GM19025 (cell line): ENCODE data around the gene EXOC7.

Experiments used
- ATAC-seq: cut with Tn5 transposase; IDR thresholded peaks from one replicate; pipeline ENCODE4 v1.9.1; 2021; ENCODE audit warnings: mild to moderate bottlenecking, low read depth, moderate library complexity; ENCODE audit not compliant: unreplicated experiment

Gene EXOC7

DNA sequence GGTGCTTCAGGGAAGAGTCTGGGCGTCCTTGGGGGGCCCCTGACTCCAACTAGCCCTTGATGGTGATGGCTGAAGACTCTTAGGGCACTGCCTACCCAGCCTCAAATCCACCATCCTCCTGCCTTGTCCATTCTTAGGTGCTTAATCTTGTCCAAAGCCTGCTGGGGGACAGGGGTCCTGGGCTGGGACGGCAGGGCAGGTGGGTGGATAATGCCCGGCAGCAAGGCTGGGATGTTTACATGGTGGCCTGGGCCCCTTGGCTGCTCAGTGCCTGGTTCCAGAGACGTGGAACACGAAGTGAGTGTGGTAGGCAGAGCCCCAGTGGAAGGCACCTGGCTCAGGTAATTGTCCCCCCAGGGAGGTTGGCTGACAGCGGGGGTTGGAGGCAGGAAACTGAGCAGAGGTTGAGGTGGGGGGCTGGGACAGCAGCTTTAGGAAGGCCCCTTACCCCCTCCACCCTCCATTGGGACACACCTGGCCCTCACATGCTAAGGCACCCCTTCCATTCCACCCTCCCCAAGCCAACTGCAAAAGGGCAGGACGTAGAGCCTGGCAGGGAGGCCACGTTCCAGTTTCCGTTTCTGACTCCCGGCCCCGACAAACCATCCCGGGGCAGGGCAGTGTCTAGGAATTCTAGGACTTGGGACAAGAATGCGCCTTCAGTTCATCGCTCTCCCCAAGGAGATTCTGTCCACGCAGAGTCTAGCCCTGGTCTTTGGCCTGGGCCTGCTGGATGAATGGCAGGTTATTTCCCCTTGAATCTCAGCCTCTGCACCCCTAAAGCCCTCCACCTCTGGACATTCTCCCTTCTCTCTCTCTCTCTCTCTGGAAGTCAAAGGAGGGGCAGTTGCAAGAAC, 35.5 kb upstream of the EXOC7 start:
- ATAC-seq, result no peak

DNA sequence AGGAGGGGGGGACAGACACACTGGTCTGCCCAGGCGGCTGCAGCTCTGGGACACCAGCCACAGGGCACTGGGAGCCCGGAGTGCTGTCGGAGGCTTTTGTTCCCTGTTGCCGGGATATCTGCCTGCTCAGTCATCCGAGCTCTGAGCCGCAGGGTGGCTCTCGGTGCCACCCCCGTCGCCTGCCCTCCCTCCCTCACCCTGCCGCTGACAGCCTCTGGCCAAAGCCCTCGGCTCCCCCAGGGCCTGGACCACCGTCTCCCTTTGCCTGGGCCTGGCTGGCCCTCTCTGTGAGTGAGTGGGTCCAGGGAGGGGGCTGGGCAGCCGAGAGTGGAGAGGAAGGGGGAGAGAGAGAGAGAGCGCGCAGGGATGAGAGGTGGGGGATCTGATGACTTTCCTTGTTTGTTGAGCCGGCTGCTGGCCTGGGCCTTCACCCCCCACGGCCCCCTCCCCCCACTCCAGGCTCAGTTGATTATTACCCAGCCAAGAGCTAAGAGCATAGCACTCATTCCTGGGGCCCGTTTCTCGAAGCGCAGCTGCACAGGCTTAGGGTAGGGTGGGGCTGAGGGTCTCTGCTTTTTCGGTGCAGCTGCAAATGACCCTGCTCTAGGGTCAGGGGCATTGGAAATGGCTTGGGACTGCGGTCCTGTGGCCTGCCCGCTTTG, 34.8 kb upstream of the EXOC7 start:
- ATAC-seq, result no peak

DNA sequence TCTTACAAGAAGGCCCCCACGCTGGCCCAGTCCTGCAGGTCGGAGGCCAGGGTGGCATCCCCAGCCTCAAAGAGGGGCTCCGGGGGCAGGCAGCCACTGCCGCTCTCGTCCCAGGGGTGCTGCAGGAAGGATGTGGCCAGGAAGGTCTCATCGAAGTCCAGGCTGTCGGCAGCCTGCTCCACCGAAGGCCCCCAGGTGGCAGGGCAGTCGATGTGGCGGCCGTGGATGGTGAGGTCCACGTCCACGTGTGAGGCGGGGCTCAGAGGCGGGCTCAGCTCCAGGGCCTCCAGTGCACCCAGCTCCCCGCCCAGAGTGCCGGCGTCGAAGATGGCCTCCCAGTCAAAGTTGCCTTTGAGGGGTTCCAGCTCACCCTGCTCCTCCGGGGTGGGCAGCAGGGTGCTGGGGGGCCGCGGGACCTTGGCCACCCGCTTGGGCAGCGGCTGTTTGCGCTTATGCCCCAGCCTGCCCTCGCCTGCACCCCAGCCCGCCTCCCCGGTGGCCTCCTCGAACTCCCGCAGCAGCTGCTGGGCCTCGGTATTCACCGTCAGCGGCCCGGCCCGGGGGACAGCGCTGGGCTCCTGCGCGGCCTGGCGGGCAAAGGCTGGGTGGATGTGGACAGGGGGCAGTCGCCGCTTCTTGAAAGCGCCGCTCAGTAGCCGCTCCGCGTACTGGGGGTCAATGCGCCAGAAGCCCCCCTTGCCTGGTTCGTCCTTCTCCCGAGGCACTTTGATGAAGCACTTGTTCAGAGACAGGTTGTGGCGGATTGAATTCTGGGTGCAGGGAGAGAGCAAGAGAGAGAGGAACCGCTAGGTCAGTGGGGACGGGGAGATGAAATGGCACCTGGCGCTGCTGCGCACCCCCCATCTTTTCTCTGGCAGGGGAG, 34.0 kb upstream of the EXOC7 start:
- no peak for ATAC-seq

DNA sequence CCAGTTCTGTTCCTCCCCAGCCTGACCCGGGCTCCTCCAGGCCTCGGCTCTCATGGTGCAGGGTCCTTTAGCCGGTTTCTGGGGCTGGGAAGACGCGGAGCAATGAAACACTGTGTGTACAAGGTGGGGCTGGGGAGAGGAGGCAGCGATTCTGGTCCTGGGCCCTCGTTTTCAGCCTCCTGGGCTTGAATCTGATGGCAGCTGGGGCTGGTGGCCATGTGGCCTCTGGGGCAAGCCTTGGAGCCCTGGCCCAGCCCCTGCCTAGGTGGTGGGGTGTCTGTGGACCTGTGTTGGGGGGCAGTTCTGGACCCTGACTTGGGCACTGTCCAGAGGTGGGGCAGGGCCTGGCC, 33.4 kb upstream of the EXOC7 start:
- no peak for ATAC-seq

DNA sequence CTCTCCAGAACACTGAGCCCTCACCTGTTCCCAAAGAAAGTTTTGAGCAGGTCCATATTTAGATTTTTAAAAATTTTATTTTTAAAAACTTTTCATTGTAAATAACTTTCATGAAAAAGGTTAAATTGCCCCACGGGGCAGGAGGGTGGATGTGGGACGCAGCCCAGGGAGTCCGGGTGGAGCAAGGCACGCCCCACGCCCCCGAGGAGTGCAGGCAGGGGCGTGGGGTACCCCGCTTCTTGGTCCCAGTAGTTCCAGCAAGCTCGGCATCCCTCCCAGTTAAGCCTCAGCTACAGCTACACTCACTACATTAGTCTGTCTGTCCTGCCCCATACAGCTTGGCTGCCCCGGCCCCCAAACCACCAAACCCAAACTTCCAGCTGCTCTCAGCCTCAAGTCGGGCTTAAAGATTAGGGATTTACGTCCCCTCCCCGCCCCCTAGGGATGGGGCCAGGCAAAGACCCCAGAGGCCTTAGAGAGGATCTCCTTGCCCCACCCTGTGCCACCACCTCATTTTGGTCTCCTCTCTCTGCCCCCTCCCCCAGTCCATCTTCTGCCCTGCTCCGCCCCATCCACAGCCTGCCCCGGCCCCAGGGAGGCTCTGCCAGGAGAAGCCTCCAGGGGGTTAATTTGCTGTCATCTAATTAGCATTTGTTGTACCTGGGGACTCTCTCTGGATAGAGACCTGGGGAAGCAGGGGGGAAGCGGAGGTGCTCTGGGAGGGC, 32.9 kb upstream of the EXOC7 start:
- no peak for ATAC-seq

DNA sequence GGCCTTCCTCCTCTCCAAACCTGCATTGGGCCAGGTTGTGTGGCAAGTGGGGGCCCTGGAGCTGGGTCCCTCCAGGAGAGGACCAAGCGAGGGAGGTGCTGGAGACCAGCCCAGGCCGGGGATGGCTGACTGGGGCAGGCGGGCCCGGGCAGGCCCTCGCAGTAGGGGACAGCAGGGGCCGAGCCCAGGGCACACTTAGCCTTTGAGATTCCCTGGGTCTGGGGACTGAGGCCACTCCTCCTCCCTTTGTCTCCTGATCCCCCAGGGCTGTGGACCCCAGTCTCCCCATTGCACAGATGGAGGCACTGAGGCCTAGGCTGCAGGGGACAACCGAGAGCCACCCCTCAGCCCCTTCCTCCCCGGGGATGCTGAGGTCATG, 32.2 kb upstream of the EXOC7 start:
- no peak for ATAC-seq

DNA sequence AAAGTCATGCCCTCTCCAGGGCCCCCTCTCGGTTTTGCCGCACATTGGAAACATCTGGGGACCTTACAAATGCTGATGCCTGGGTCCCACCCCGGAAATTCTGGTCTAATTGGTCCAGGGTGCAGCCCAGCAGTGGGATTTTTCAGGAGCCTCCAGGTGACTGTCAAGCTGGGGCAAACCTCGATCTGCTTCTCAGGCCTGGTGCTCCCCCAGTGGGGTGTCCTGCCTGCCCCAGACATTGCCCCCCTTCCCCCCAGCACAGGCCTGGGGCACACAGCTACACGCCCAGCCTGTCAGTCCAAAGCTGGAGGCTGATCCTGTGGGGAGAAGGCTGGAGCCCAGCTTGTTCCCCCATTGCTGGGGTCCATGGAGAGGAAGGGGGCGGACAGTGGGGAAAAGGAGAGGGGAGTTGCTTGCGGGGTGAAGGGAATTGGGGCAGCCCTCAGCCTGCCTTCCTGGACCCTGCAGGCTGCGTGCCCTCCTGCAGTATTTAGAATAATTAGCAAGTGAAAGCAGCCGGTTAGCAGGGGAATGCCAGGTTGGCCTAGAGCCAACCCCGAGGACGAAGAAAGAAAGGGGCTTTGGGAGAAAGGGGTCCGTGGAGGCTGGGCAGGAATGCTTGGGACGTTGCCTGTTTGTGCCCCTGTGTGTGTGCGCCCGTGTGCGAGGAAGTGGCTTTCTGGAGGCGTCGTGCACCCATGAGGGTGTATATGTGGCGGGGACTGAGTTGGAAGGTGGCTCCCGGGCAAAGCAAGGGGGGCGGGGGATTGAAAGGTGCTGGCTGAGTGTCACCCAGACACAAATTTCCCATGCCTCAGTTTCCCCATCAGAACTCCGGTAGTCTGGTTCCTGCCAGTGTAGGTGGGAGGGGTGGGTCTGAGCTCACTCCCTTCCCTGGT, 31.6 kb upstream of the EXOC7 start:
- ATAC-seq, result no peak

DNA sequence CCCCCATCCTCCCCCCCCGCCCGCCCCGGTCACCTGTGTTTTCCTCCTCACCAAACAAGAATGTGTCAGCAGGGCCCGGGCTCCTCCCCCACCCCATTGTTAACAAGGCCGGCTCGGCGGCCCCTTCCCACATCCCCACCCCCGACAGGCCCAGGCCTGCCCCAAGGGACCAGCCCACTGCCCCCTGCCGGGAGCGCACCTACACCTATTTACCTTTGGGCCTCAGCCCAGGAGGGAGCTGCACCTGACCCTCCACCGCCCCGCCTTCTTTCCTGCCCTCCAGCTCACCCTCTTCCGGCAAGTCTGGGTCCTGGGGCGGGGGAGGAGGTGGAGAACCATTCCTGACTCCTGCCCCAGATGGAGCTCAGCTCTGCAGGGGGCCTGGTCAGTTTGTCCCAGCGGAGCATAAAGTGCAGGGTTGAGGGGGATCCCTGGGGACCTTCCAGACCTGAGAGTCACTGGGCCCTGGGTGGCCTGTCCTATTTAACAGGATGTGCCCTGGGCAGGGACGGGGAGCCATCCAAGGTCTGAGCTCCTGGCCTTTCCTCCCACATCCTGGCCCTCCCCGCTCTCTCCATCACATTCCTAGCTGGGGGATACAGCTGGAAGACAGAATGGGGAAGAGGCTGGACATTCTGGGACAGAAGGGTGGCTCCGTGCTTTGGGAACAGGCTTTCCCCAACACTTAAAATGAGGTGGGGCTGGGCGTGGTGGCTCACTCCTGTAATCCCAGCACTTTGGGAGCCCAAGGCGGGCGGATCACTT, 29.2 kb upstream of the EXOC7 start:
- no peak for ATAC-seq

DNA sequence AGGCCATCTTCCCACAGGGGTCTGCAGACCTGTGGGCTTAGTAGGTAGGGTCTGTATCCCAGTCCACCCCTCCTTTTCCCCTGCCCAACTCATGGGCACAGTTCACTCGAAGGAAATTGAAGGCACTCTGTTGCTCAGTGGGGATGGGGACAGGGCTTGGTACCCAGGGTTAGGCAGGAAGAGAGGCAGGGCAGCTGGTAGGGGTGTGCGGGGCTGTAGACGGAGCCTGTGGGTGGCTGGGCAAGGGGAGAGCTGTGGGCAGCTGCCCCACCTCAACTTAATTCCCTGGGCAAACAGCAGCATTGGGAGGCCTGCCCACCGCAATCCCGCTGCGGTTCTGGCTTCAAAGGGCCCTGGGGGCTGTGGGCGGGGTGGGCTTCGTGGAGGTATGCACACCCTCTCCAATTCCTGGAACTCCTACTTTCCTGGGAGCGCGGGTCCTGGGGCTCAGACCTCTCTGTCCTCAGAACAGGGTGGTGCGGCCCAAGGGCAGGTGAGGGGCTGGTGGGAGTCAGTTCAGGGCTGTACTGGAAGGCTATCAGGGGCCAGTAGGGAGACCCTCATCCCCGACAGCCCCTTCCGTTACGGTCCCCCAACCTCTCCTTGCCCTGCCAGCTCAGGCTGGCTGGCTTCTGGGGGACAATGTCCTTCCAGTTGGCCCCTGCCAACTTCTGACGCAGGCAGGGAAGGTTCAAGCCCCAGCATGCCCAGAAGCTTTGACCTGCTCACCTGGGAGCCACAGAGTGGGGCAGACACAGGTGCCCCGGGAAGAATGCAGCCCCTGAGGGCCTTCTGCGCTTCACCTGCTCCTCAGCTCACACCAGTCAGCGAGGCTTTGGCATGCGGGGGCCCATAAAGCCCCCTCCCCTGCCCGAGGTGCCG, 28.3 kb upstream of the EXOC7 start:
- ATAC-seq, result no peak

DNA sequence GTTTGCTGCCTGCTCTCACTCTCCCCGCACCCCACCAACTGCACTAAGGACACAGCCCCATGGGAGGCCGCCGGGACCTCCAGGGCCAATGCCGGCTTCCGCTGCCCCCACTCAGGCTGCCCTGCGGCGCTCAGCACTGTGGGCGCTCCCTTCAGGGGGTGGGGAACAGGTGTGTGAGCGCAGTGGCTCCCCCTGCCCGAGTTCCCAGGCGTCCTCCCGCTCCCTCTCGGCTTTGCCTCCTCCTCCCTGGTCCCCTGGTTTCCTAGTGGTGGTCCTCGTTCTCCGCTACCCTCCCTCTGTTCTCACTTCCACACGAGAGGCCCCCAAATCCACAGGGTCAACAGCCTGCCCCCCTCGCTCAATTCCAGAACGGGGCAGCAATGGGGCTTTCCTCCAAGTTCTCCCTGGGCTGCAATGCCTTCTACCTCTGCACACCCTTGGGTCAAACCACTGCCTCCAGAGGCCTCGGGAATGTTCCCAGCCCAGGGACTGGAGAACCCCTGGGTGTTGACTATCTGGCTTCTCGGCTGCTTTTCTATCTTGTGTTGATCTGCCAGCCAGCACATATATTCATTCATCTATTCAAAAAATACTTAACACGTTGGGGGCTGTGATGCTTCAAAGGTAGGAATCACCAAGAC, 27.6 kb upstream of the EXOC7 start:
- ATAC-seq, result no peak

DNA sequence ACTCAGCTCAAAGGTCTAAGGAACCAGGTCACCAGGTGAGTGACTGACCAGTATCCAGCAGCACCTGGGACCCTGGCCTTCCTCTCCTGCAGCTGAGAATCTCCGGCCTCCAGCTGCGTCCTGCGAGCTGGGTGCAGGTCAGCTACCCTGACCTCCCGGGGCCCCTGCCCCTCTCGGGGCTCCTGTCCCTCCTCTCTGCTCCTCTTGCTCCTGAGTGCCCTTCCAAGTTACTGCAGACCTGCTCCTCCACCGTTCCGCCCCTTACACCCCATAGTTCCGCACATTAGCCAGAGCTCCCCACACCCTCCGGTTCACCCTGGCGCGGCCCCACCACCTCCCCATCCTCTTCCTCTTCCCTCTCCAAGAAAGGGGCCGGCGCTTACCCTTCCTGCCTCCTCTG, 26.9 kb upstream of the EXOC7 start:
- no peak for ATAC-seq

DNA sequence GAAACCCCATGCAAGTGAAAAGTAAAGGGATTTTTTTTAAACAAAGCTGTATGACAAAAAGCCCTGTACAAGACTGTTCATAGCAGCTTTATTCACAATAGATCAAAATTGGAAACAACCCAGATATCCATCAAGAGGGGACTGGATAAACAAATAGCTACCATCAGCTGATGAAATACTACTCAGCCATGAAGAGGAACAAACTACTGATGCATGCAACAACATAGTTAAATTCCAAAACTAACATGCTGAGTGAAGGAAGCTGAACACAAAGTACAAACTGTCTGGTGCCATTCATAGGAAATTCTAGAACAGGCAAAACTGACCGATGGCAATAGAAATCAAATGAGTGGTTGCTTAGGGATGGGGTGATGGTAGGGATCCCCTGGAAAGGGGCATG, 22.3 kb upstream of the EXOC7 start:
- ATAC-seq, result no peak

DNA sequence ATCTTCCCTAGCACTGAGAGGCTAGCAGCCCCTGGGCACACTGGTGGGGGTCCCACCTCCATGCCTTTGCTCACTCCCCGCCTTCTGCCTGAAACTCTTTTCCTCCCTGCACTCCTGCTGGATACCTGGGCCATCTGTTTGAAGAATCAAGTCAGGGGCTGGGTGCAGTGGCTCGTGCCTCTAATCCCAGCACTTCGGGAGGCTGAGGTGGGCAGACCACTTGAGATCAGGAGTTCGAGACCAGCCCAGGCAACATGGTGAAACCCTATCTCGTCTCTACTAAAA, 21.7 kb upstream of the EXOC7 start:
- no peak for ATAC-seq

DNA sequence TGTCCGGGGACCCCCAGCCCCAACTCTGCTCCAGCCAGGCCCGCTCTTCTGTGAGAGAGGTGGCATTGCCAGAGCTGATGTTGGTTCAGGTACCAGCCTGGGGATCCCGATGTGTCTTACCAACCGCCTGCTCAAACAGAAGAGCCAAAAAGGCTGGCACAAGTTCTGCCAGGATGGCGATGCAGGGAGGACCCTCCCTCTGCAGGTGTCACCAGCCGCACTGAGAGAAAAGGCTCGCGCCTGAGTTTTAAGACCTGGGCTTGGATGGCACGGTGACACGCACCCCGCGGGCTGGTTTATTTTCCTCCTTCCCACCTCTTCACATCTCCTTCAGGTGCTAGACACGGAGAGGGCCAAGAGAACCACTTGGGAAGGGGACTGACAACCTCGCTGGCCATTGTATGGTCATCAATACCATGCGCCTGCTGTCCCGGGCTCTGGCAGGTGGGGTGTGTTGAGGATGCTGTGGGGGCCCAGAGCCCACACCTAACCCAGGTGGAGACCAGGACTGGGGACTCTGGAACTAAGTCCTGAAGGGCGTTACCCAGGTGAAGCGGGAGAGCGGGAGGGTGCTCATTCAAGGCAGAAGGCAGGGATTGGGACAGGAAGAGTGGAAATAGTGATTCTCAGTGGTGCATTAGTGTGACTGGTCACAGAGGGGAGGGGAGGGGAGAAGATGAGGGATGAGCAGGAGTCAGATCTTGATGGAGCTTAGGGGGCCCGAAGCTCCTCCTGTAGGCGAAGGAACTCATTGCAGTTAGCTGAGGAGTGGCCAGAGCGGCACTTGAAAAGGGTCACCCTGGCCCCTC, 21.2 kb upstream of the EXOC7 start:
- no peak for ATAC-seq

DNA sequence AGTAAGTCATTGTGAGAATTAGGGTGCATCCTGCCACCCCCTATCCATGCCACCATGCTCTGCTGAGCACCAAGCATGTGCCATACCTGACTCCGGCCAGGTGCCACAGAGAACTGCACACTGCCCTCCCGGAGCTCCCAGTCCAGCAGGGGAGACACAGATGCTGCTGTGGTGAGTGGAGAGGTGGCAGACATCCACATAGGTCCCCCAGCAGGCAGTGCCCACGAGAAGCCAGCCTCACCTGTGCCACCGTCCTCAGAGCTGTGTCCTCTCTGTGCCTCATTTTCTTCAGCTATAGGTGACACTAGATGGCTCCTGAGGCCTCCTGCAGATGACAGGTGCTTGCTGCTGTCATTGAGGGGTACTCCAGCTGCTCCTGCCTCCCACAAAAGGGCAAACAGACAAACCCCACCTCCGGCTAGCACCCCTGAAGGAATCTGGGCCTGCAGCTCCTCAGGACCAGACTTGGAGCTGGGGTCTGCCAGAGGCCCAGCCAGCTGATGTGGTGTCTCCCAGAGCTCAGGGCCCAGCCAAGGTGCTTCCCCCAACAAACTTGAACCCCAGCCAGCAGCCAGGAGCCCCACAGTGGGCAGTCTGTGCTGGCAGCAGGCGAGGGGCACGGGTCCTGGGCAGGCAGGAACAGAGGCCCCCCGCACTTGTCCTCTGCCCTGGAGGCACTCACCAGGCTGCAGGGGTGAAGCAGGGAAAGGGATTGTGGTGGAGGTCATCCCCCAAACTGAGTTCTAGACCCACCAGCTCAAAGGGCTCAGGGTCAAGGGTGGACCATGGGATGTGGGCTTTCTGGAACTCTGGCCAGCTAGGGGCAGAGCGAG, 20.4 kb upstream of the EXOC7 start:
- no peak for ATAC-seq

DNA sequence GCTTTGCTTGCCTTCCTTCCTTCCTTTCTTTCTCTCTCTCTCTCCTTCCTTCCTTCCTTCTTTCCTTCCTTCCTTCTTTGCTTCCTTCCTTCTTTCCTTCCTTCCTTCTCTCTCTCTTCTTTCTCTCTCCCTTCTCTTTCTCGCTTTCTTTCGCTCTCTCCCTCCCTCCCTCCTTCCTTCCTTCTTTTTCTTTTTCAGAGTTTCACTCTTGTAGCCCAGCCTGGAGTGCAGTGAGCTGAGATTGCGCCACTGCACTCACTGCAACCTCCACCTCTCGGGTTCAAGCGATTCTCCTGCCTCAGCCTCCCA, 19.6 kb upstream of the EXOC7 start:
- ATAC-seq, result no peak
